ENCODE results near the gene NAXD. TPM values are rescaled to one million over a fixed set of nuclear protein-coding genes. Genes with fewer than 3 reads are reported as not detected.

The NAXD gene
- total RNA-seq, 1 donor = 9.8 TPM

Other genes with a start within 250 kb of the NAXD start
- gene RAB20, start 53.8 kb upstream of the NAXD start, total RNA-seq = 50.6 TPM
- 44.4 TPM for gene CARS2, start 90.6 kb downstream of the NAXD start, total RNA-seq
- gene ING1, start 98.2 kb downstream of the NAXD start, total RNA-seq = 18.7 TPM

Measured in mononuclear cell (primary cell).